Nephron progenitor cell (in vitro differentiated cells): Measurements from ENCODE around the gene FAM81A.

Experiments
- DNase-seq: peaks from one replicate; pipeline ENCODE4 v3.0.0; 2021
- H3K27ac Mint-ChIP-seq: 2 replicates; pipeline ENCODE4 v1.8.0; 2021; ENCODE audit warnings: mild to moderate bottlenecking, moderate library complexity, mixed read lengths
- H3K27me3 Mint-ChIP-seq: 2 replicates; pipeline ENCODE4 v1.8.0; 2021; ENCODE audit warnings: mild to moderate bottlenecking, low read depth, mixed read lengths; ENCODE audit not compliant: poor library complexity
- H3K36me3 Mint-ChIP-seq: 2 replicates; pipeline ENCODE4 v1.8.0; 2021; ENCODE audit warnings: low read depth, mixed read lengths
- H3K4me1 Mint-ChIP-seq: 2 replicates; pipeline ENCODE4 v1.8.0; 2021; ENCODE audit warnings: mixed read lengths
- H3K4me3 Mint-ChIP-seq: 2 replicates; pipeline ENCODE4 v1.8.0; 2021; ENCODE audit warnings: mild to moderate bottlenecking, moderate library complexity, mixed read lengths
- H3K9me3 Mint-ChIP-seq: 2 replicates; pipeline ENCODE4 v1.8.0; 2021; ENCODE audit warnings: mild to moderate bottlenecking, moderate library complexity, mixed read lengths
- CTCF ChIP-seq: fragments of 200-600 bp; sonication (generic); IDR thresholded peaks from 2 replicates; pipeline ENCODE4 v1.5.0; 2021; ENCODE audit warnings: antibody characterized with exemption

The FAM81A gene

DNA sequence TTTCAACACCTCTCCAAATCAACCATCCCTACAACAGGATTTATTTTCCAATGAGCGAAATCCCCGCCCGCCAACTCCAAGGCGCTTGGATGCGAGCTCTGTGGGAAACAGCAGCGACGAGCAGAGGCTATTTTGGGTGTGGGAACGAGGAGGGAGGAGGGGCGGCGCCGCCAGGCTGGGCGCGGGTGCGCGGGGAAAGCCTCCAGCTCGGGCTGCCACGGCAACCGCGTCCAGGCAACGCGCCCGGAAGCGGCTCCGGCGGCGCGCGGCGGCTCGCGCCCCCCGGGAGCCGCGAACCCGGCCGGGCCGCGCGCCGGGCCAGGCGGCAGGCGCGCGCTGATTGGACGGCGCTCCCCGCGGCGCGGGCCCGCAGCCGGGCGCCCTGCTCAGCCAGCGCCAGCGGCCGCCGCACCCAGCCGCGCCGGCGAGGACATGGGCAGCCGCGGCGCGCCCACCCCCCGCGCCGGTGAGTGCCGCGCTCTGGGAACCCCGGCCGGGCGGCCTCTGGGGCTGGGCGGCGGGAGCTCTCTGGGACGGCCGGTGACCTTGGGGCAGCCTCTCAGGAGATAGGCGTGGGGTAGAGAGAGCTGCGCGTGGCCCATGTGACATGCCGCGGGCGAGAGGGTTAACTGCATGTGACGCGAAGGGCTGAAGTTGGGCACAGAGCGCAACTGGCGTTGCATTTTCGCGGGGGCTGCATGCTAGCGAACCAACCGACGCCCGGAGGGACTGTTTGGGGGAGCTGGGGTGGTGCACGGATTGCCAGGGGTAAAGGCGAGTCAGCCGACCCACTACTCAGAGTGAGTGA, at the start of gene FAM81A:
Gene FAM81A (plus strand): TSS at position 370 of the 808 bp plus-strand sequence. CDS start 20,441 bp downstream, outside the sequence.
- peaks cover 85% of the 10 kb centered on the region for H3K27me3 Mint-ChIP-seq
- H3K36me3 Mint-ChIP-seq = no peaks in the 10 kb centered on the region
- peak; percentile 85 for DNase-seq
- no peaks in the 10 kb centered on the region for H3K9me3 Mint-ChIP-seq
- H3K4me3 Mint-ChIP-seq = peak within 1 kb of the TSS; percentile 85
- H3K4me1 Mint-ChIP-seq = peaks cover 14% of the 10 kb centered on the region
- H3K27ac Mint-ChIP-seq = no peak within 1 kb of the TSS
- no peak for TF ChIP-seq CTCF

DNA sequence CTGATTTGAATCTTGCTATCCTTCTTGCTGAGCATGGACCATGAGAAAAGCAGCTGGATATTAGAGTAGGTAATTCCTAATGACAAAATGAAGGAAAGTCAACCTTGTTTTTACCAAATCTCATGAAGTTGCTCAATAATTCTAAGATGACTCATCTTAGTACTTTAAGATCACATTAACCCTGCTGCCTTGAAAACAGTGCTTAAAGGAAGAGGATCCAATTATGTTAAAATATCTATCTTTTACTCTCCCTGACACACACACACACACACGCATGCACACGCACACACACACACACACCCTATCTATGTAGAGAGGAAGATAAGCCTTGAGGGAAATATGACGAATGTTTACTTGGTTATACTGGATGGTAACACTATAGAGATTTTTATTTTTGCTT, 49.3 kb upstream of the FAM81A start:
- Mint-ChIP-seq H3K27ac (no peak overlapping the region), H3K27me3 (peaks cover 11% of the 10 kb centered on the region), H3K36me3 (peaks cover 5% of the 10 kb centered on the region), H3K4me3 (no peak overlapping the region), H3K4me1 (peaks cover 8% of the 10 kb centered on the region), H3K9me3 (no peaks in the 10 kb centered on the region)
- no peak for DNase-seq
- TF ChIP-seq CTCF = no peak

- no peaks in the 10 kb centered on the region for H3K9me3 Mint-ChIP-seq
- H3K4me1 Mint-ChIP-seq = peaks cover 24% of the 10 kb centered on the region
- no peaks in the 10 kb centered on the region for H3K36me3 Mint-ChIP-seq
- no peak overlapping the region for H3K4me3 Mint-ChIP-seq
- peaks cover 9% of the 10 kb centered on the region for H3K27me3 Mint-ChIP-seq
- no peak for DNase-seq
- TF ChIP-seq CTCF = no peak
- H3K27ac Mint-ChIP-seq = peak overlapping the region; percentile 66
These were observed 45.7 kb upstream of the FAM81A start for GRCh38 chr15:59392299-59392698.

- no peak for TF ChIP-seq CTCF
- H3K9me3 Mint-ChIP-seq = no peaks in the 10 kb centered on the region
- no peak overlapping the region for H3K27ac Mint-ChIP-seq
- no peak for DNase-seq
- no peak overlapping the region for H3K4me3 Mint-ChIP-seq
- peaks cover 26% of the 10 kb centered on the region for H3K4me1 Mint-ChIP-seq
- no peaks in the 10 kb centered on the region for H3K36me3 Mint-ChIP-seq
- H3K27me3 Mint-ChIP-seq = peaks cover 9% of the 10 kb centered on the region
These were observed 43.8 kb upstream of the FAM81A start for GRCh38 chr15:59394166-59394661.

DNA sequence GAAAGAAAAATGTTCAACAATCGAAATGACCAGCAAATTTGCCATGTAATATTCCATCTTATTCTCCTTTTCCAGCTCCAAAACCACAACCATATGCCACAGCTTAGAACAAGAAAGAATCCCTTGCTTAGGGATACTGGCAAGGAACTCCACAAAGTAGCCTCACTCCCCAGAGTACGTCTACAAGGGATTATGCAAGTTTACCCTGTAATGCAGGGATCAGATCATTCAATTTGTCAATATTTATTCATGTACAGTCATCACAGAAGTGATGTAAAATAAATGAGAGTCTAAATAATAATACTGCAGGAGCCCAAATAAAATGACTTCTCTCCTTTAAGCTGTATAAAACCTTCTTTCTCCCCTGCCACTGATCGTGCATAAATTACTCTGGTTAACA, 41.8 kb upstream of the FAM81A start:
- Mint-ChIP-seq H3K4me3 (no peak overlapping the region), H3K36me3 (no peaks in the 10 kb centered on the region), H3K9me3 (no peaks in the 10 kb centered on the region), H3K4me1 (peaks cover 45% of the 10 kb centered on the region), H3K27me3 (peaks cover 6% of the 10 kb centered on the region), H3K27ac (peak overlapping the region; percentile 74)
- no peak for TF ChIP-seq CTCF
- no peak for DNase-seq

- Mint-ChIP-seq H3K4me3 (no peak overlapping the region), H3K4me1 (peaks cover 50% of the 10 kb centered on the region), H3K27me3 (peaks cover 6% of the 10 kb centered on the region), H3K36me3 (no peaks in the 10 kb centered on the region), H3K9me3 (no peaks in the 10 kb centered on the region), H3K27ac (no peak overlapping the region)
- no peak for DNase-seq
- no peak for TF ChIP-seq CTCF
These were observed 41.3 kb upstream of the FAM81A start for GRCh38 chr15:59396679-59397078.
